Measurements from ENCODE around the gene WRNIP1.

Gene WRNIP1

GRCh38 chr6:2810092-2810671 is 45.0 kb downstream of the WRNIP1 start:
- no peak for DNase-seq

DNA sequence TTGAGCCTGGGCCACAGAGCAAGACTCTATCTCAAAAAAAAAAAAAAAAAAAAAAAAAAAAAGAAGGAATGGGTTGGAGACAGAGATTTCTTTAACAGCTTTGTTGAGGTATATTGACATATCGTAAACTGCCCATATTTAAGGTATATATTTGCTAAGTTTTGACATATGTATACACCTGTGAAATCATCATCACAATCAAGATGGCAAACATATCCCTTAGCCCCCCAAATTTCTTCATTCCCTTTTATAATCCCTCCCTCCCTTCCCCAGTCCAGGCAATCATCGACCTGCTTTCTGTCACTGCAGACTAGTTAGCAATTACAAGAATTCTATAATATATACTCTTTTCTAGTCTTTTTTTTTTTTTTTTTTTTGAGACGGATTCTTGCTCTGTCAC is 47.5 kb downstream of the WRNIP1 start:
- DNase-seq: no peak

GRCh38 chr6:2816158-2816557 is 51.0 kb downstream of the WRNIP1 start:
- DNase-seq: no peak

DNA sequence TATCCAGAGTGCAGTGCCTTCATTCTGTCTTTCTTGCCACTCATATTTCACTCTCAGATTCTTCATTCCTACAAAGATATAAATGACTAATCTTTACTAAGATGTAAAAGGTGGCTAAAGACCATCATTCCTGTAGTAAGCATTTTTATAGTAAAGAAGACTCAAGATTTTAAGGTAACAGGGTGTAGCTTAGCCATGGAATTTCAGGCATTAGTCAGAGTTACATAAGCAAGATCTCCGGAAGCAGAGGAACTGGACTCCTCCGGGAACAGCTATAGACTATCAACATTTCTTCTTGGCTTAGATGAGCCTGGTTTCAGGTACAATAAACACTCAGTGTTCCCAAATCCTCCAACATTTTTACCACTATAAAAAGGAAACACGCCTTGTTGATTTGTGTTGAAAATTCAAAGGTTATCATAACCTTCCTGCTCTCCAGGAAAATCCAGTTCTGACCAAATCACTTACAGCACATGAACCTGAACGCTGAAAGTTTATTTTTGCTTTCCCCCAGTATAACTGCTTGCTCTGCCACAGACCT is 52.8 kb downstream of the WRNIP1 start:
- DNase-seq: no peak

DNA sequence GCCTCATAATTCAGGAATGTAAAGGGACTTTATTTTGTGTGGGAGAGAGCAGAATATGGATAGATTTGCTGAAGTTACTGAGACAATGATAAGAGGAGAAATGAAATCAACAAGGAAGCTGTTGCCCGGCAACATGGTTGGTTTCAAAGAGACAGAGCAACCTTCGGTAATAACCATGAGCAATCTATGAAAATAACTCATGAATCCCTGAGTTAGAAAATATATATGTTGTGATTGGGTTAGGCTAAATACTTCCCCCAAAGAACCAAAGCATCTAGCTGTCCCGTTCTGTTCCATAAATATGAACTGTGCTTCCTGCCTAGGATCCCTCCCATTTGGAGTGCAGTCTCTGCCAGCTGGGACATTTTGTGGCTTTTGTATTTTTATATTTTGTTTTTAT is 53.4 kb downstream of the WRNIP1 start:
- DNase-seq: no peak

DNA sequence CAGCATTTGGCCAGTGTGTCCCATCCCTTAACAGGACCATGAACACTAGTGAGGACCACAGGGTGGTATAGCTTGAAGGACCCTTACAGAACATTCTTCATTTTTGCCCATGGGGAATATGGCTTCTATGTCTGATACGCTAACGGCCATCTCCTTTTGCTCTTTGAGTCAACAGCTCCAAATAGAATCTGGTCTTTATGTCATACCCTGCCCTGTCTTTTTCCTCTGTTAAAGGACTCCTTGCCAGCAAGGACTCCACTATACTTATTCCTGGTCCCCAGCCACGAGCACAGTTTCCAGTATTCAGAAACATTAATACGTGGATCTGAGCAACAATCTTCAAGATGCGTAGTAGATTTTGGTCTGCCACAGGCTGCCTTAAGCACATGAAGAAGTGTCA is 53.9 kb downstream of the WRNIP1 start:
- no peak for DNase-seq

GRCh38 chr6:2819978-2820377 is 54.8 kb downstream of the WRNIP1 start:
- DNase-seq: no peak

DNA sequence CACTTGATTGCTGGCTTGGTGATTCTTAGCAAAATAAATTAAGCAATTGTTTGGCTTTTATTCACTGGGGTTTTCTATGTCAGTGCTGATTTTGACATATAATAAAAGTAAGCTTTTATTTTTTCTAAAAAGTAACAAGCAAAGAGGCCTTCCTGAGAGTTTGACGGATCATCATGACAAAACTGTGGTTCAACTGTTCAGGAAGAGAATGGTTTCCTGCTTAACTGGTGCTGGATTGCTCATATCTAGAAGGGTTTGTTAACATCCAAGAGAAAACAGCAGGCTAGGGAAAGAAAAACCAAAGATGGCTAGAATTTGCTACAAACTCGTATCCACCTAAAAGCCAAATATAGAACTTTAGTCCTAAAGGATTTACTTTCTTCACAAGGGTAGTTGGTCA is 55.2 kb downstream of the WRNIP1 start:
- DNase-seq: no peak

DNA sequence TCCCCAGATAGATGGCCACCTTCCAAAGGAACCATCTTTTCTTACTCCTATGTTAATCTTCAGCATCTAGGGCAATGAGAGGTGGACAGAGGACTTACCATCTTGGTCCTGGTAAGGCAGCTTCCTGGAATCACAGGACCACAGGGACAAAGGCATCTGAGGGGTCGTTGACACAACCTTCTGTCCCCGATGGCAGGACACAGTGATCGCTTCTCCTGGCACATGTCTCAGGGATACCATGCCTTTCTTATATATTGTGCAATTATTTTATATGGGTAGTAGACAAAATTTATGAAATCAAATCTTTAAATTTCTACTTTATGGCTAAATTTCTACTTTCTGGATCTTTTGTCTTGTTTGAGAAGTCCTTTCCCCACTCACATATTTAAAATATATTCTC is 56.4 kb downstream of the WRNIP1 start:
- no peak for DNase-seq

- DNase-seq: no peak
Measured at GRCh38 chr6:2823104-2823850, 58.1 kb downstream of the WRNIP1 start.

DNA sequence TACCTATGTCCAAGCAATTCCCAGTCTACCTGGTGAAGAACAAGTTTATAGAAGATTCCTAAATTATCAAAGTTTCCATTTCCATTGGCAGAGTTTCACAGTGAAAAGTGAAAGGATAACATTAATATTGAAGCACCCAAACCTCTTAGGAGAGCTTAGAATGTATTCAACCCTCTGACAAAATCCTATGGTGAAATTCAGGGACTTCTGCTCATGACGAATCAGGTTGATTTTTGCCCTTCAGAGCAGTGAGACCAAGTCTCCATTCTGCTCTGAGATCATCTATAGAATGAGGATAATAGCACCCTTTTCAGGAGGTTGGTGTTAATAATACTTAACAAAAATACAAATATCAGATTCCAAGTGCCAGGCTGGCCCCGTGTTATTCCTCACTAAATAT is 60.9 kb downstream of the WRNIP1 start:
- DNase-seq: no peak

- no peak for DNase-seq
Measured at GRCh38 chr6:2827142-2827541, 61.9 kb downstream of the WRNIP1 start.

GRCh38 chr6:2828629-2829028 is 63.4 kb downstream of the WRNIP1 start:
- DNase-seq: no peak

- no peak for DNase-seq
Measured at GRCh38 chr6:2829253-2829652, 64.1 kb downstream of the WRNIP1 start.

DNA sequence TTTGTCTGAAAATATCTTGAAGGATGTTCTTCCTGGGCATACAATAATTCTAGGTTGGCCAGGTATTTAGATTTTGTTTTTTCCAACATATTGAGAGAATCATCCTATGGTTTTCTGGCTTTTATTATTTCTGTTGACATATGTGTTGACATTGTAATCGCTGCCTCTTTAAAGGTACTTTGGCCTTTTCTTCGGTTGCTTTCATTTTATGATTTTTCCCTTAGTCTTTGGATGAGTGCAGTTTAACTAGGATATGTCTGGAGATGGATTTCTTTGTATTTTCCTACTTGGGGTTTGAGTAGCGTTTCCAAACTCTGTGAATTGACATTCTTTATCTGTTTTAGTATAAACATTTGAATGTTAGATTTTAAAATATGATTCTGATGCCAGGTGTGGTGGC is 65.0 kb downstream of the WRNIP1 start:
- DNase-seq: no peak

- no peak for DNase-seq
Measured at GRCh38 chr6:2831392-2831791, 66.2 kb downstream of the WRNIP1 start.

DNA sequence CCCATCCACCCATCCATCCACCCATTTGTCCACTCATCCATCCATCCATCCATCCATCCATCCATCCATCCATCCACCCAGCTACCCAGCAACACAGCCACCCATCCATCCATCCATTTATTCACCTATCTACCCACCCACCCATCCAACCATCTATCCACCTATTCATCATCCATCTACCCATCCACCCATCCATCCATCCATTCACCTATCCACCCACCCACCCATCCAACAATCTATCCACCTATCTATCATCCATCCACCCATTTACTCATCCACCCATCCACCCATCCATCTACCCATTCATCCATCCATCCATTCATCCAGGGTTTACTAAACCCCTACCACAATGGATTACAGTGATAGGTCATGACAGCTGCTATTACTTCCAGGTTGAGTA is 69.1 kb downstream of the WRNIP1 start:
- DNase-seq: no peak
